Measurements from ENCODE around the gene AP4B1.
A peak's percentile ranks its signal among the peaks of the same experiment; 100 is the strongest.

AP4B1 gene

GRCh38 chr1:113938192-113938591 lies 33.6 kb upstream of the AP4B1 start:
- Mint-ChIP-seq H3K9me3 (no peaks in the 10 kb centered on the region), H3K27ac (peak overlapping the region; percentile 50), H3K4me3 (no peak overlapping the region), H3K36me3 (peaks cover 19% of the 10 kb centered on the region), H3K27me3 (no peaks in the 10 kb centered on the region), H3K4me1 (peaks cover 33% of the 10 kb centered on the region)
- no peak for DNase-seq (ENCODE audit: low spot score in 2 of 2)
- no peak for ATAC-seq (ENCODE audit: low read depth)

- peaks cover 19% of the 10 kb centered on the region for H3K36me3 Mint-ChIP-seq
- ATAC-seq (ENCODE audit: low read depth) (no peak), DNase-seq (ENCODE audit: low spot score in 2 of 2) (no peak)
- no peak overlapping the region for H3K27ac Mint-ChIP-seq
- no peaks in the 10 kb centered on the region for H3K9me3 Mint-ChIP-seq
- H3K4me3 Mint-ChIP-seq: no peak overlapping the region
- H3K27me3 Mint-ChIP-seq: no peaks in the 10 kb centered on the region
- peaks cover 39% of the 10 kb centered on the region for H3K4me1 Mint-ChIP-seq
Observed at GRCh38 chr1:113937146-113937545, 32.5 kb upstream of the AP4B1 start.

- Mint-ChIP-seq H3K27me3 (no peaks in the 10 kb centered on the region), H3K4me1 (peaks cover 47% of the 10 kb centered on the region), H3K9me3 (no peaks in the 10 kb centered on the region), H3K4me3 (no peak overlapping the region), H3K27ac (no peak overlapping the region), H3K36me3 (peaks cover 19% of the 10 kb centered on the region)
- DNase-seq (ENCODE audit: low spot score in 2 of 2) (no peak), ATAC-seq (ENCODE audit: low read depth) (no peak)
Observed at GRCh38 chr1:113935970-113936369, 31.4 kb upstream of the AP4B1 start.

- peaks cover 49% of the 10 kb centered on the region for H3K4me1 Mint-ChIP-seq
- H3K36me3 Mint-ChIP-seq: peaks cover 12% of the 10 kb centered on the region
- H3K27me3 Mint-ChIP-seq: no peaks in the 10 kb centered on the region
- H3K4me3 Mint-ChIP-seq: no peak overlapping the region
- no peaks in the 10 kb centered on the region for H3K9me3 Mint-ChIP-seq
- H3K27ac Mint-ChIP-seq: no peak overlapping the region
- ATAC-seq (ENCODE audit: low read depth) (no peak), DNase-seq (ENCODE audit: low spot score in 2 of 2) (no peak)
Observed at GRCh38 chr1:113935176-113935575, 30.6 kb upstream of the AP4B1 start.

- ATAC-seq (ENCODE audit: low read depth) (no peak), DNase-seq (ENCODE audit: low spot score in 2 of 2) (no peak)
- Mint-ChIP-seq H3K4me1 (peaks cover 47% of the 10 kb centered on the region), H3K27me3 (no peaks in the 10 kb centered on the region), H3K27ac (no peak overlapping the region), H3K9me3 (no peaks in the 10 kb centered on the region), H3K4me3 (no peak overlapping the region), H3K36me3 (peaks cover 9% of the 10 kb centered on the region)
Observed at GRCh38 chr1:113934511-113935055, 30.0 kb upstream of the AP4B1 start.

GRCh38 chr1:113934006-113934405 lies 29.4 kb upstream of the AP4B1 start:
- ATAC-seq (ENCODE audit: low read depth): no peak
- Mint-ChIP-seq H3K4me1 (peaks cover 42% of the 10 kb centered on the region), H3K4me3 (no peak overlapping the region), H3K27ac (peak overlapping the region; percentile 54), H3K9me3 (no peaks in the 10 kb centered on the region), H3K27me3 (no peaks in the 10 kb centered on the region), H3K36me3 (peaks cover 9% of the 10 kb centered on the region)
- DNase-seq (ENCODE audit: low spot score in 2 of 2): no peak

GRCh38 chr1:113931451-113931851 lies 26.9 kb upstream of the AP4B1 start:
- no peak for ATAC-seq (ENCODE audit: low read depth)
- Mint-ChIP-seq H3K27ac (peak overlapping the region; percentile 99), H3K4me3 (peak overlapping the region; percentile 94), H3K9me3 (no peaks in the 10 kb centered on the region), H3K36me3 (peaks cover 9% of the 10 kb centered on the region), H3K4me1 (peaks cover 40% of the 10 kb centered on the region), H3K27me3 (no peaks in the 10 kb centered on the region)
- DNase-seq (ENCODE audit: low spot score in 2 of 2): no peak

- ATAC-seq (ENCODE audit: low read depth) (peak; percentile 36), DNase-seq (ENCODE audit: low spot score in 2 of 2) (peak in 1 of 2 donors; percentile 56)
- Mint-ChIP-seq H3K27me3 (no peaks in the 10 kb centered on the region), H3K4me3 (peak overlapping the region; percentile 94), H3K27ac (peak overlapping the region; percentile 99), H3K9me3 (no peaks in the 10 kb centered on the region), H3K36me3 (peaks cover 9% of the 10 kb centered on the region), H3K4me1 (peaks cover 40% of the 10 kb centered on the region)
Observed at GRCh38 chr1:113930499-113931161, 26.0 kb upstream of the AP4B1 start.

- peak; percentile 71 to 73 for DNase-seq (ENCODE audit: low spot score in 2 of 2)
- Mint-ChIP-seq H3K4me3 (peak overlapping the region; percentile 99), H3K27ac (peak overlapping the region; percentile 99), H3K9me3 (no peaks in the 10 kb centered on the region), H3K27me3 (no peaks in the 10 kb centered on the region), H3K36me3 (peaks cover 9% of the 10 kb centered on the region), H3K4me1 (peaks cover 40% of the 10 kb centered on the region)
- ATAC-seq (ENCODE audit: low read depth): peak; percentile 41
Observed at GRCh38 chr1:113929750-113930498, 25.3 kb upstream of the AP4B1 start.

GRCh38 chr1:113928941-113929749 lies 24.5 kb upstream of the AP4B1 start, which contains the start of gene HIPK1:
HIPK1 (plus strand) TSS chr1:113929324.
- peaks cover 9% of the 10 kb centered on the region for H3K36me3 Mint-ChIP-seq
- H3K27me3 Mint-ChIP-seq: no peaks in the 10 kb centered on the region
- peak within 1 kb of the TSS; percentile 99 for H3K27ac Mint-ChIP-seq
- ATAC-seq (ENCODE audit: low read depth) (peak; percentile 63), DNase-seq (ENCODE audit: low spot score in 2 of 2) (peak; percentile 92 to 95)
- no peaks in the 10 kb centered on the region for H3K9me3 Mint-ChIP-seq
- H3K4me1 Mint-ChIP-seq: peaks cover 40% of the 10 kb centered on the region
- peak within 1 kb of the TSS; percentile 99 for H3K4me3 Mint-ChIP-seq

GRCh38 chr1:113928187-113928930 lies 23.8 kb upstream of the AP4B1 start:
- H3K4me3 Mint-ChIP-seq: peak overlapping the region; percentile 99
- no peaks in the 10 kb centered on the region for H3K9me3 Mint-ChIP-seq
- DNase-seq (ENCODE audit: low spot score in 2 of 2): no peak
- no peak for ATAC-seq (ENCODE audit: low read depth)
- peak overlapping the region; percentile 99 for H3K27ac Mint-ChIP-seq
- peaks cover 5% of the 10 kb centered on the region for H3K36me3 Mint-ChIP-seq
- peaks cover 35% of the 10 kb centered on the region for H3K4me1 Mint-ChIP-seq
- H3K27me3 Mint-ChIP-seq: no peaks in the 10 kb centered on the region

- no peak overlapping the region for H3K4me3 Mint-ChIP-seq
- H3K27ac Mint-ChIP-seq: no peak overlapping the region
- H3K27me3 Mint-ChIP-seq: no peaks in the 10 kb centered on the region
- DNase-seq (ENCODE audit: low spot score in 2 of 2): no peak
- no peaks in the 10 kb centered on the region for H3K36me3 Mint-ChIP-seq
- no peaks in the 10 kb centered on the region for H3K9me3 Mint-ChIP-seq
- no peak for ATAC-seq (ENCODE audit: low read depth)
- H3K4me1 Mint-ChIP-seq: peaks cover 11% of the 10 kb centered on the region
Observed at GRCh38 chr1:113924473-113924872, 19.9 kb upstream of the AP4B1 start.

GRCh38 chr1:113922957-113923356 lies 18.4 kb upstream of the AP4B1 start:
- no peak overlapping the region for H3K27ac Mint-ChIP-seq
- DNase-seq (ENCODE audit: low spot score in 2 of 2) (no peak), ATAC-seq (ENCODE audit: low read depth) (no peak)
- peaks cover 7% of the 10 kb centered on the region for H3K4me1 Mint-ChIP-seq
- H3K27me3 Mint-ChIP-seq: no peaks in the 10 kb centered on the region
- H3K36me3 Mint-ChIP-seq: no peaks in the 10 kb centered on the region
- no peak overlapping the region for H3K4me3 Mint-ChIP-seq
- H3K9me3 Mint-ChIP-seq: no peaks in the 10 kb centered on the region
